GM21447 (cell line): Measurements from ENCODE around the gene ARID3A.
"Not testable (repeated sequence)": the region's sequence is repeated elsewhere in the genome, so short reads cannot be mapped to it uniquely, and the experiment has no call there.

Experiments used
- ATAC-seq: cut with Tn5 transposase; IDR thresholded peaks from one replicate; pipeline ENCODE4 v1.9.1; 2021; ENCODE audit not compliant: unreplicated experiment

The ARID3A gene

DNA sequence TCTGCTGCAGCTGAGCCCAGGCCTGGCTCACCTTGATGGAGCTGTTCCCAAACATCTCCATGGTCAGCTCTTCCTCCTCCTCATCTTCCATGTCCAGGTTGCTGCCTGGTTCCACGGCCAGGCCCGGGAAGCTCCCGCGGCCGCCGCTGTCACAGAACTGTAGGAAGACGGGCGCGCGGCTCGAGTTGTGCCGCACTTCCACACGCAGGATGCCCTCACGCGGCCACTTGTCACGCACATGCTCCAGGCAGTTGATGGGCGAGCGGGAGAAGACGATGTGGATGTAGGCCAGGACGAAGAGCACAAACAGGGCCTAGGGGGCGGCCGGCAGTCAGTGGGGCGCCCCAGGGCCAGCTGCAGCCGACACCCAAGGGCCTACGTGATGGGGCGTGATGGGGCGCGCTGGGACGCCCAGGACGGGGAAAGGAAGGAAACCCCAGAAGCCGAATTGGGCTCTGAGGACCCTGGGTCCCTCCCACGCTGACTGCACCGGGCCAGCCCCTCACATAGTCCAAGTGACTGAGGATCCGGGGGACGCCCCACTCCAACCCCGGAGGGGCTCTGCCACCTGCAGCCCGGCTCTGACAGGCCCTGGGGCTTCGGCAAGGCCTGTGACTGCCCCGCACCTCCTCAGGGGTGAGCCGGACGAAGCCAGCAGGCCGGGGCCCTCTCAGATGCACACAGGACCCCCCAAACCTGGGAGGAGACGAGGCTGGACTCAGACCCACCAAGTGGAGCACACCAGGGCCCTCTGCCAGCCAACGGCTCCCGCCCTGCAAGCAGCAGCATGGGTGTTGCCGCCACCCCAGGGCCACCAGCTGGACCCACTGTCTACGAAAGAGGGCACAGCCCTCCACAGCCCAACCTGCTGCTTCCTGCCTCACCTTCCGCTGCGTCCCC, 88.6 kb downstream of the ARID3A start:
- ATAC-seq, result no peak

DNA sequence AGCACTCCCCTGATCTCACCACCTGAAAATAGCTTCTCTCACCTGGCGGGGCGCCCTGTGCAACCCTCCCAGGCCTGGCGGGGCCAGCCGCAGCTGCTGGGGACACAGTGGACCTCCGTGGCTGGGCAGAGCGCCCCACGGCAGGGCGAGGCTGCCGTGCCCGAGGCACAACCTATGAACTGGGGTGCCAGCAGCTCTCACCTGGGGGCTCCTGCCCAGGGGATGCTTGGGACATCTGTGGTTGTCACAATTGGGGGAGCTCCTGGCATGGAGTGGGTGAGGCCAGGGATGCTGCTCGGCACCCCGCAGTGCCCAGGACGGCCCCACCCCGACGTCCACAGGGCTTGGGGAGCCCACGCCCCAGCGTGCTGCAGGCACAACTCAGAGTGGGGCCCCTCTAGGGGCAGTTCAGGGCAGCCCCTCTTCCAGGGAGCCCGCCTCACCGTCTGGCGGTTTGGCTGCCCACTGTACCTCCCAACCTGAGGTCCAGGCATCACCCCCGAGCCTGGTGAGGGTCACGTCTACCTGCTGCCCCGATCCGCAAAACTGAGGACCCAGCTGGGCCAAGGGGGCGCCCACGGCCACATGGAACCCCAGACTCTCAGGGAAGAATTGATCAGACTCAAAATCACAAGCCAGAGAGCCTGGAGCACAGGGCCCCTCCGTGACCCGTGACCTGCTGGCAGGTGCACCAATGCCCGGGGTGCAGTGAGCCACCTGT, 89.4 kb downstream of the ARID3A start:
- no peak for ATAC-seq

DNA sequence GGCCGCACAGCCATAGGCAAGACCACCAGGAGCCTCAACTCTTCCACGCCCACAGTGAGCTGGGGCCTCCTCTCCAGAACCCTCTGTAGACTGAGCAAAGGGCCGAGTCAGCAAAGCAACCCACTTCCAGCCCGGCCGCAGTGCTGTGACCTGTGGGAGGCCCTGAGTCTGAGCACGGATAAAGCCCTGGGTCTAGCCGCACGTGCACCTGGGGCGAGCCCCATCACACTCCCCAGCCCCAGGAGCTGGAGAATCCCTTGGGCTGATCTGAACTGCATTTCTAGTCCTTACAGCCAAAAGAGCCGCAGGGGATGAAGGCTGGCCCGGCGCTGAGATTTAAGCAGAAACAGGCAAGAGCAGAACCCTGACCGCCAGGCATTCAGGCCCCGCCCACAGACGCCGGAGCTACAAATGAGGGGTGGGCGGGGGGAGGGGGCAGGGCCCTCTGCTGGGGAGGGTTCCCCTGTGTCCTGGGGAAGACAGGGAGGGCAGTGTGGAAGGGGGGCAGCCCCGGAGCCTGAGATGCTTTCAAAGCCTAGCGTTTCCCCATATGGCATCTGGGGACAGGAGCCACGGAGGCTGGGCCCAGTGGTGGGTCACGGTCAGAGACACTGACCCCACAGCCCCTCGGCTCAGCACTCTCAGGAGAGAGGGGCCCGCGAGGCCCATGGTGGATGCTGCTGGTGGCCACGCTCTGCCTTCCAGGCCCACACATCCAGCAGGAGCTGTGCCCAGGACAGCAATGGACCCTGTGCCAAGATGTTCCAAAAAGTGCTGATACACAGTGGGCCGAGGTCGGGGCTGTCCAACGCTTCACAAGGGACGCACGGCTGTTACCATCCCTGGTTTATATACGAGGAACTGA, 90.2 kb downstream of the ARID3A start:
- ATAC-seq, result no peak

DNA sequence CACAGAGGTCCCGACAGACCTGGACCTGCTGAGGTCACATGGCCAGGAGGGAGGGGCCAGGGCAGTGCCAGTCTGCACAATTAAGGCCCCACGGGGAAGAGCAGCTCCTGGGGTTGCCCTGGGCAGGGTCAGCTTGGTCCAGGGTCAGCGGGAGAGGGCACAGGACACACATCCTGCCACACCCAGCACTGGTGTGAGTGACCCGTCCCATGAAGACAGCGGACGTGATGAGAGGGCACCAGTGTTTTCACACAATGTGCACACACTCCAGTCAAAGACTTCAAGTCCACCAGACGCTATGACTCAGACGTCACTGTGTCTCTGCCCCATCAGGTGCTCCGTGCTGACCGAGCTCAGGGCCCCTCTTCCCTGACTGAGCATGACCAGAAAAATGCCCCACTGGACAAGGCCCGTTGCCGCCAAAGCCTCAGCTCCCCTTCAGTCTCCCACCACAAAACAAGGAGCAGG, 90.8 kb downstream of the ARID3A start:
- no peak for ATAC-seq

DNA sequence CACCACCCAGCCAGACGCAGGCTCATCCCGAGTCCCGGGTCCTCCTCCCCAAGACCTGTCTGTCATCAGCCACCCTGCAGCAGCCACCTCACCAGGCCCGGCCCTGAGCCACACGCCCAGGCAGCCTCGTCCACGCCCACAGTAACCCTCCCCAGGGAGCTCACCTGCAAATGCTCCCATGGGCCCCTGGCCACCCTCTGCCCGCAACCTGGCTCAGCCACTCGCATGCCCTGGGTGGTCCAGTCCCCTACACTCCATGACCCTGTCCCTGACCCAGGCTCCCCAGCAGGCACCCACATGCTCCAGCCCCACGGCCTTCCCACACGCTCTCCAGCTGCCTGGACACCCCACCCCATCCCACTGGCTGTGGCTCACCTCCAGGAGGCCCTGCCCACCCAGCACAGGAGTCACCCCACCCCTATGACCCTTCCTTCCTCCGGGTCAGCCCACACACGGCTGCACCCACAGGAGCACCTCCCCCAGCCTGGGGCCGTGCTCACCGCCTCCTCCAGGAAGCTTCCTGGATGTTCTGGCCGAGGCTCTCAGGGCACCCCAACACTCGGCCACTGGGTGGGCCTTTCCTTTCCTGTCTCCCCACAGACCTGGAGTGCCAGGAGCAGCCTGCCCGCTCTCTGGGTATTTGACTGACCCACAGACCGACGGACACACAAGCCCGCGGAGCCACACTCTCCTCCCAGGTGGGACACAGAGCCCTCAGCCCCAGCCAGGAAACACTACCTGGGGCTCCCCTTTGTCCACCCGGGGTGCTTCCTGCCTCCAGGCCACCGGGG, 91.5 kb downstream of the ARID3A start:
- ATAC-seq, result no peak

DNA sequence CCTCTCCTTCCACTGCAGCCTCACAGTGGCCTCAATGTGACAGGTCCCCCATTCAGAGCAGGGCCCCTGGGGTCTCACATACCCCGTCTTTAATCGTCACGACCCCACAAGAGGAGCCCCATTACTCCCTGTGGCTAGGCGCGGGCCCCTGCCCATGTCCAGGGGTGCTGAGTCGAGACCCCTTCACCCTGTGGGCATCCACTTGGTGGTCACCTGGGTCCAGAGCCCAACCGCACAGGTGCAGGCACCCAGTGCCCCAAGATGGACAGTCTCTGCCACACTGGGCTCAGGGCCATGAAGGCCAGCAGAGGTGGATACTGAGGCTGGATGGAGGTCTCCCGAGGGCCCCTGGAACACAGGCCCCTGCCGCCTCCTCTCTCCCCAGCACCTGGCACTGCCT, 92.1 kb downstream of the ARID3A start:
- no peak for ATAC-seq

DNA sequence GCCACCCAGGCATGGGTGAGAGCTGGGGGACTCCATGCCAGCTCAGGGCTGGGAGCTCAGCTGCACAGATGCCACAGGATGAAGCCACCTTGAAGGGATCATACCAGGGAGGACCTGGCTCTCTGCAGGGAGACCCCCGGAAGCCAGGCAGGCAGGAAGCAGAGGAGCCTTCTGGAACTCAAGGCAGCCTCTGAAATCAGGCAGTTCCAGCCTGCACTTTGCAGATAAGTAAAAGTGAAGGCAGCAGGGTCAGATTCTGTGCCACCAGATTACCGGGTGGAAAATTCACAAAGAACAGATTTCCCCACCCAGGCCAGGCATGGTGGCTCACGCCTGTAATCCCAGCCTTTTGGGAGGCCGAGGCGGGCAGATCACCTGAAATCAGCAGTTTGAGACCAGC, 92.6 kb downstream of the ARID3A start:
- ATAC-seq, result no peak

DNA sequence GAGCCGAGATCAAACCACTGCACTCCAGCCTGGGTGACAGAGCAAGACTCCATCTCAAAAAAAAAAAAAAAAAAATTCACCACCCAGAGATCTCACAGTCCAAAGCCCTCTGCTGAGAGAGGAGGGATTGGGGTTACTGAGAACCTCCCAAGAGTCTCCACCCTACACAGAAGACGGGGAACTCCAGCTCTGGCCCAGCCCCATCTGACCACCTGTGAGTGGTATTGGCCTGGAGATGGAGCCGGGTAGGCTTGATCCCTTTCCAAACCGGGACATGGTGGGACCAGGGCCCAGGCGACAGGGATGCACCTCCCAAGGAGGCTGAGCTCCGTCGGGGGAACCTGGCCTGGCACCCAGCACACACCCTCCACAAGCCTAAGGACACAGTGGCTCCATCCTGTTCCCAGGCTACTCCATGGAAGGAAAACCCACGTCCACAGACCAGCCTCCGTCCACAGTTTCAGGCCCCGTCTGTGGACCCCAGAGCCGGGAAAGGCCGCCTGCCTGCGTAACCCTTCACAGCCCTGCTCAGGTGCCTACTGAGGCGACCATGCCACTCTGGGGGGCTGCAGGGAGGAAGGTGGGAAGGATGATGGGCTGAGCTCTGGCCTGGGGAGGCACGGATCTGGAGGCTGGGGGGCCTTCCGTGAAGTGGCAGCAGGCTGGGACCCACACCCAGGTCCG, 93.2 kb downstream of the ARID3A start:
- no peak for ATAC-seq

DNA sequence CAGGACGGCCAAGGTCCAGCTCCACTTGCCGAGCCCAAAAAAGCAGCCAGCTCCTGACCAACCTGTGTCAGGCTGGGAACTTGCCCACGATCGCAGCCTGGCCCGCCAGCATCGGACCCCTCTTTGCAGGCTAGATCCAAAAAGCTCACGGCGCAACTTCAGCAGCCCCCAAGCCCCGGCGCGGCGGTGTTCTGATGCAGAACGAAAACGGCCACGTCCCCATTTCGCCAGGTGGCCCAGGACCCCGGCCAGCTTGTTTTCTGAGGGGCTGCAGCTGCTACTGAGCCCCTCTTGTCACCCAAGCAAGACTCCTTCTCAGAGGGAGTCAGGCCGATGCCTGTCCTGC, 93.8 kb downstream of the ARID3A start:
- ATAC-seq, result no peak

DNA sequence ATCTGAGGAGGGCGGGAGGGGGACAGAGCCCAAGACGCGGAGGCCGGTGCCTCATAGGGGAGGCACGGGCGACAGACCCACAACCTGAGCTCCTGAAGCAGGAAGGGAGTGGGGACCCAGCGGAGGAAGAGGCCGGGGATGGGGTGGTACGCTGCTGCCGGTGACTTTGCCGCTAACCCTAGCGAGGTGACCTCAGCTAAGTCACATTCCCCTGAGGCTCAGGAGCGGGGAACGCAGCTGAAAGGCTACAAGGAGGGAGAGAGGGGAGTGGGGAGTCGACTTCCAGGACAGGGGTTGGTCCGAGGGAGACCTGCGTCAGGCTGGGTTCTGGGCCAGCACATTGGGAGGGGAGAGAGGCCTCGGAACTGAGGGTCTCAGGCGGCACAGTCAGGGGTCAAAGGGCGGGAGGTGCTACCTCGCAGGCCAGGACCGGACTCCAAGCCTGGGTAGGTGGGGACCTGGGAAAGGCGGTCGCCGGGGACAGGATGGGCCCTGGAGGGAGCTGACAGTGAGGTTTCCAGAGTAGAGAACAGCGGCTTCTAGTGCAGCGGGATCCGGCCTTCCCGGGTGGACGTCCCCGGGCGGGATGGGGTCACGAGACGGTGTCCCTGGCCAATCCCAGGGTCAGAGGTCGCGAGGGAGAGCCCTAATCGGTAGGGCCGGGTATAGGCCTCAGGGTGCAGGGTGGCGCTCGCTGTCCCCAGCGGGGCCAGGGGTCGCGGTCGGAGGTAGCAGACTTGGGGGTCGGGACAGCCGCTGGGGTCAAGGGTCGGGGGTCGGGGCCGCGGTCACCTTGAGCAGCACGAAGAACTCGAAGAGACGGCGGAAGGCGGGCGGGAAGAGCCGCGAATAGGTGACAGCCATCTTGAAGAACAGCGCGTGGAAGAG, 94.4 kb downstream of the ARID3A start:
- no peak for ATAC-seq

DNA sequence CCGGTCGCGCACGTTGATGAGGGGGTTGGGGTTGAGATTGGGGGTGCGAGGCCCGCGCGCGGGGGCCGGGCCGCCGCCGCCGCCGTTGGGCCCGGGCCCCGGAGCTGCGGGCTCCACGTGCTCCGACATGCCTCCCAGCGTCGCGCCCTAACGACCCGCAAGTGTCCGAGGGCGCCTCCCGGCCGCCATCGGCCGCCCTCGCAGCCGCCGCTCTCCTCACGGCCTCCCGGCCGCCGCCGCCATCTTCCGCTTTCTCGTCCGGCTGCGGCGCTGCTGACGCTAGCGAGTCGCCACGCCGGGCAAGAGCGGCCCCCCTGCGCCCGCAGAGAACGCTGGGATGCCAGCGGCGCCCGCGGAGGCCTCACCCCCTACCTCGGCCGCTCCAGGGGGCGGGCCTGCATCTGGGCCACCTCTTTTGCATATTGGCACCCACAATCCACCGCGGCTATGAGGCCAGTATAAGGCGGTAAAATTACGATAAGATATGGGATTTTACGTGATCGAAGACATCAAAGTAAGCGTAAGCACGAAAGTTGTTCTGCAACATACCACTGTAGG, 95.1 kb downstream of the ARID3A start, which contains the start of gene TMEM259:
TSS of gene TMEM259 (minus strand) at position 256 of the 558 bp plus-strand sequence. CDS start at position 129, 127 bp downstream.
- peak; percentile 70 for ATAC-seq

DNA sequence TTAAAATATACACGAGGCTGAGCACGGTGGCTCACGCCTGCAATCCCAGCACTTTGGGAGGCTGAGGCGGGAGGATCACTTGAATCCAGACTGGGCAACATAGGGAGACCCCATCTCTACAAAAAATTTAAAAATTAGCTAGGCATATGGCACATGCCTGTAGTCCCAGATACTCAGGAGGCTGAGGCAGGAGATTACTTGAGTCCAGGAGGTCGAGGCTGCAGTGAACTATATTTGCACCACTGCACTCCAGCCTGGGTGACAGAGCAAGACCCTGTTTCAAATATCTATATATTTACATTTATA, 98.0 kb downstream of the ARID3A start:
- ATAC-seq, result not testable (repeated sequence)

DNA sequence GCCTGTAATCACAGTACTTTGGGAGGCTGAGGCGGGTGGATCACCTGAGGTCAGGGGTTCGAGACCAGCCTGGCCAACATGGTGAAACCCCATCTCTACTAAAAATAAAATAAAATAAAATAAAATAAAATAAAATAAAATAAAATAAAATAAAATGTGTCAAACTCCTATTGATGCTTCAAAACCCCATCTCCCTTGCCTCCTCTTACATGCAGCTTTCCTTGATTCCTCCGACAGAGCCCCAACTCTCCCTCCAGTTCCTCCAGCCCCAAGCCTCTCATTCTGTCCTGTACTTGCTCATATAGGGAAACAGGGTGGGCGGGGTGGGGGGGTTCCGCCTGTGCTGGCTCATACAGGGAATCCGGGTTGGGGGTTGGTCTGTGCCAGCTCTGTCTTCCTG, 99.2 kb downstream of the ARID3A start:
- ATAC-seq, result not testable (repeated sequence)
